Activated naive CD4-positive, alpha-beta T cell treated with anti-CD3 and anti-CD28 coated beads, Interleukin-2, amount 10 ng/mL, durations not matched to agents 7 days and 5 days (primary cell): ENCODE measurements around the gene EIF2B4.
A peak's percentile ranks its signal among the peaks of the same experiment; 100 is the strongest.
"Not testable (repeated sequence)": the region's sequence is repeated elsewhere in the genome, so short reads cannot be mapped to it uniquely, and the experiment has no call there.

Source experiments
- CTCF ChIA-PET: fragments of 350-600 bp; sonication (Branson Sonifier 250); formaldehyde crosslinking; loops from one replicate; lab custom pipeline; 2021; ENCODE audit warnings: antibody characterized with exemption; lab: Charles Lee
- DNase-seq: peaks from one replicate; pipeline ENCODE4 v3.0.0-alpha.2; 2020
- H3K27ac Mint-ChIP-seq: one replicate; pipeline ENCODE4 v1.8.0; 2021; ENCODE audit warnings: mild to moderate bottlenecking, moderate library complexity, mixed read lengths
- H3K27me3 Mint-ChIP-seq: one replicate; pipeline ENCODE4 v1.8.0; 2021; ENCODE audit warnings: mild to moderate bottlenecking, mixed read lengths
- H3K36me3 Mint-ChIP-seq: one replicate; pipeline ENCODE4 v1.8.0; 2021; ENCODE audit warnings: mixed read lengths
- H3K4me1 Mint-ChIP-seq: one replicate; pipeline ENCODE4 v1.8.0; 2021; ENCODE audit warnings: mixed read lengths
- H3K4me3 Mint-ChIP-seq: one replicate; pipeline ENCODE4 v1.8.0; 2021; ENCODE audit warnings: mild to moderate bottlenecking, moderate library complexity, mixed read lengths
- H3K9me3 Mint-ChIP-seq: one replicate; pipeline ENCODE4 v1.8.0; 2021; ENCODE audit warnings: mixed read lengths

The EIF2B4 gene

GRCh38 chr2:27336173-27336572, 34.0 kb downstream of the EIF2B4 start:
- CTCF ChIA-PET = no interaction called here
- Mint-ChIP-seq H3K9me3 (no peaks in the 10 kb centered on the region), H3K27ac (no peak overlapping the region), H3K36me3 (peaks cover 37% of the 10 kb centered on the region), H3K4me3 (no peak overlapping the region), H3K4me1 (no peaks in the 10 kb centered on the region), H3K27me3 (no peaks in the 10 kb centered on the region)
- DNase-seq = no peak

GRCh38 chr2:27335311-27335710, 34.8 kb downstream of the EIF2B4 start:
- Mint-ChIP-seq H3K27me3 (no peaks in the 10 kb centered on the region), H3K36me3 (peaks cover 38% of the 10 kb centered on the region), H3K27ac (no peak overlapping the region), H3K4me1 (no peaks in the 10 kb centered on the region), H3K4me3 (no peak overlapping the region), H3K9me3 (no peaks in the 10 kb centered on the region)
- CTCF ChIA-PET = interaction anchor here (1.2 kb wide), 1 partner anchor 32 kb away, joined by 4 read pairs; no protein-coding TSS in a partner anchor
- DNase-seq = no peak

- H3K36me3 Mint-ChIP-seq = peaks cover 35% of the 10 kb centered on the region
- H3K27ac Mint-ChIP-seq = no peak overlapping the region
- no peak for DNase-seq
- no peaks in the 10 kb centered on the region for H3K27me3 Mint-ChIP-seq
- H3K4me1 Mint-ChIP-seq = peaks cover 23% of the 10 kb centered on the region
- CTCF ChIA-PET = interaction anchor here (1.9 kb wide), 1 partner anchor 45 kb away, joined by 5 read pairs; the partner anchor contains the start of genes EIF2B4 and SNX17
- no peaks in the 10 kb centered on the region for H3K9me3 Mint-ChIP-seq
- H3K4me3 Mint-ChIP-seq = no peak overlapping the region
These were observed 45.4 kb downstream of the EIF2B4 start for GRCh38 chr2:27324720-27325119.

- DNase-seq = no peak
These were observed 46.4 kb downstream of the EIF2B4 start for GRCh38 chr2:27323596-27324285.

GRCh38 chr2:27322766-27323595, 47.2 kb downstream of the EIF2B4 start, which contains the start of gene MPV17:
Gene MPV17, minus strand, starts transcription at chr2:27323097. Its CDS starts 580 bp downstream, at chr2:27322517.
- peak; percentile 94 for DNase-seq
- no peaks in the 10 kb centered on the region for H3K27me3 Mint-ChIP-seq
- peak within 1 kb of the TSS; percentile 88 for H3K27ac Mint-ChIP-seq
- peak within 1 kb of the TSS; percentile 89 for H3K4me3 Mint-ChIP-seq
- no peaks in the 10 kb centered on the region for H3K9me3 Mint-ChIP-seq
- CTCF ChIA-PET = interaction anchor here (0.9 to 1.9 kb wide), 4 partner anchors 18 to 360 kb away, joined by 3 to 6 read pairs (median 4); partner anchors contain the start of genes EIF2B4 and SNX17
- H3K36me3 Mint-ChIP-seq = peaks cover 19% of the 10 kb centered on the region
- H3K4me1 Mint-ChIP-seq = peaks cover 23% of the 10 kb centered on the region

More at GRCh38 chr2:27323596-27324285, 46.4 kb downstream of the EIF2B4 start:
- H3K4me3 Mint-ChIP-seq = peak overlapping the region; percentile 89
- H3K27ac Mint-ChIP-seq = peak overlapping the region; percentile 88
- CTCF ChIA-PET = interaction anchor here (0.9 to 1.9 kb wide), 2 partner anchors 46 to 360 kb away, joined by 3 to 5 read pairs; partner anchors contain the start of genes EIF2B4 and SNX17
- no peaks in the 10 kb centered on the region for H3K9me3 Mint-ChIP-seq
- peaks cover 23% of the 10 kb centered on the region for H3K4me1 Mint-ChIP-seq
- H3K36me3 Mint-ChIP-seq = peaks cover 27% of the 10 kb centered on the region
- no peaks in the 10 kb centered on the region for H3K27me3 Mint-ChIP-seq

GRCh38 chr2:27322301-27322765, 47.8 kb downstream of the EIF2B4 start:
- Mint-ChIP-seq H3K36me3 (peaks cover 16% of the 10 kb centered on the region), H3K4me1 (peaks cover 23% of the 10 kb centered on the region), H3K4me3 (peak overlapping the region; percentile 89), H3K9me3 (no peaks in the 10 kb centered on the region), H3K27ac (peak overlapping the region; percentile 88), H3K27me3 (no peaks in the 10 kb centered on the region)
- DNase-seq = peak; percentile 47
- CTCF ChIA-PET = interaction anchor here (1.1 to 1.4 kb wide), 2 partner anchors 19 kb away, joined by 3 to 6 read pairs; no protein-coding TSS in a partner anchor

- no peak overlapping the region for H3K27ac Mint-ChIP-seq
- peaks cover 23% of the 10 kb centered on the region for H3K4me1 Mint-ChIP-seq
- H3K9me3 Mint-ChIP-seq = no peaks in the 10 kb centered on the region
- CTCF ChIA-PET = interaction anchor here (1.4 kb wide), 1 partner anchor 109 kb away, joined by 4 read pairs; no protein-coding TSS in a partner anchor
- peaks cover 6% of the 10 kb centered on the region for H3K36me3 Mint-ChIP-seq
- H3K4me3 Mint-ChIP-seq = no peak overlapping the region
- H3K27me3 Mint-ChIP-seq = no peaks in the 10 kb centered on the region
- DNase-seq = no peak
These were observed 49.1 kb downstream of the EIF2B4 start for GRCh38 chr2:27320958-27321543.

GRCh38 chr2:27319839-27320238, 50.3 kb downstream of the EIF2B4 start:
- not testable (repeated sequence) for H3K27ac Mint-ChIP-seq
- peaks cover 23% of the 10 kb centered on the region for H3K4me1 Mint-ChIP-seq

GRCh38 chr2:27316655-27317412, 53.3 kb downstream of the EIF2B4 start:
- DNase-seq = no peak
- Mint-ChIP-seq H3K9me3 (no peaks in the 10 kb centered on the region), H3K27ac (no peak overlapping the region), H3K36me3 (peaks cover 2% of the 10 kb centered on the region), H3K4me3 (no peak overlapping the region), H3K27me3 (no peaks in the 10 kb centered on the region), H3K4me1 (peaks cover 6% of the 10 kb centered on the region)
- CTCF ChIA-PET = no interaction called here

More at GRCh38 chr2:27319839-27320238, 50.3 kb downstream of the EIF2B4 start:
- not testable (repeated sequence) for DNase-seq, H3K4me3 Mint-ChIP-seq, H3K27me3 Mint-ChIP-seq, H3K36me3 Mint-ChIP-seq, H3K9me3 Mint-ChIP-seq
- CTCF ChIA-PET = interaction anchor here (0.7 to 1.4 kb wide), 3 partner anchors 32 to 365 kb away, joined by 3 to 4 read pairs (median 4); no protein-coding TSS in a partner anchor

GRCh38 chr2:27315122-27315521, 55.0 kb downstream of the EIF2B4 start:
- H3K27me3 Mint-ChIP-seq = no peaks in the 10 kb centered on the region
- DNase-seq = no peak
- H3K4me1 Mint-ChIP-seq = no peaks in the 10 kb centered on the region
- CTCF ChIA-PET = interaction anchor here (1.4 kb wide), 1 partner anchor 12 kb away, joined by 3 read pairs; no protein-coding TSS in a partner anchor
- H3K36me3 Mint-ChIP-seq = peaks cover 2% of the 10 kb centered on the region
- no peaks in the 10 kb centered on the region for H3K9me3 Mint-ChIP-seq
- H3K27ac Mint-ChIP-seq = no peak overlapping the region
- no peak overlapping the region for H3K4me3 Mint-ChIP-seq

GRCh38 chr2:27314709-27315108, 55.4 kb downstream of the EIF2B4 start:
- peaks cover 3% of the 10 kb centered on the region for H3K36me3 Mint-ChIP-seq
- H3K4me3 Mint-ChIP-seq = no peak overlapping the region
- CTCF ChIA-PET = interaction anchor here (1.4 kb wide), 1 partner anchor 11 kb away, joined by 3 read pairs; no protein-coding TSS in a partner anchor
- H3K27me3 Mint-ChIP-seq = no peaks in the 10 kb centered on the region
- no peaks in the 10 kb centered on the region for H3K4me1 Mint-ChIP-seq
- DNase-seq = no peak
- H3K27ac Mint-ChIP-seq = no peak overlapping the region
- no peaks in the 10 kb centered on the region for H3K9me3 Mint-ChIP-seq
